ENCODE data around the gene UCN3.
"Not testable (repeated sequence)": the region's sequence is repeated elsewhere in the genome, so short reads cannot be mapped to it uniquely, and the experiment has no call there.

UCN3 gene

GRCh38 chr10:5369362-5370158, 4.8 kb downstream of the UCN3 start:
- no peak for DNase-seq

- DNase-seq: no peak
Measured at GRCh38 chr10:5370493-5371352, 6.0 kb downstream of the UCN3 start.

- DNase-seq: no peak
Measured at GRCh38 chr10:5373307-5373706, 8.5 kb downstream of the UCN3 start.

- DNase-seq: no peak
Measured at GRCh38 chr10:5373891-5374611, 9.3 kb downstream of the UCN3 start.

GRCh38 chr10:5376450-5376849, 11.7 kb downstream of the UCN3 start:
- DNase-seq: no peak

GRCh38 chr10:5379202-5379601, 14.4 kb downstream of the UCN3 start:
- DNase-seq: not testable (repeated sequence)

GRCh38 chr10:5380395-5380794, 15.6 kb downstream of the UCN3 start:
- not testable (repeated sequence) for DNase-seq

GRCh38 chr10:5381187-5381586, 16.4 kb downstream of the UCN3 start:
- no peak for DNase-seq

- DNase-seq: no peak
Measured at GRCh38 chr10:5385224-5385623, 20.5 kb downstream of the UCN3 start.

- DNase-seq: no peak
Measured at GRCh38 chr10:5387169-5387568, 22.4 kb downstream of the UCN3 start.

- no peak for DNase-seq
Measured at GRCh38 chr10:5390607-5391205, 25.9 kb downstream of the UCN3 start.

GRCh38 chr10:5391790-5392189, 27.0 kb downstream of the UCN3 start:
- no peak for DNase-seq

GRCh38 chr10:5393529-5393928, 28.8 kb downstream of the UCN3 start:
- no peak for DNase-seq

GRCh38 chr10:5395168-5395567, 30.4 kb downstream of the UCN3 start:
- DNase-seq: no peak

- DNase-seq: no peak
Measured at GRCh38 chr10:5396556-5397300, 32.0 kb downstream of the UCN3 start.

GRCh38 chr10:5399332-5399731, 34.6 kb downstream of the UCN3 start:
- no peak for DNase-seq

GRCh38 chr10:5400468-5401240, 35.9 kb downstream of the UCN3 start:
- DNase-seq: no peak

- DNase-seq: no peak
Measured at GRCh38 chr10:5402798-5403197, 38.0 kb downstream of the UCN3 start.

GRCh38 chr10:5404208-5405041, 39.7 kb downstream of the UCN3 start, which contains the start of gene TUBAL3:
TSS of gene TUBAL3 (minus strand) at chr10:5404828. CDS start at chr10:5404792, 36 bp downstream.
- DNase-seq: peak; percentile 5

GRCh38 chr10:5406918-5407317, 42.2 kb downstream of the UCN3 start:
- no peak for DNase-seq

Data from EL (cell line).